Mesendoderm (in vitro differentiated cells): ENCODE data around the gene CIAO3.
"Not testable (repeated sequence)": the region's sequence is repeated elsewhere in the genome, so short reads cannot be mapped to it uniquely, and the experiment has no call there.

Experiments
- DNase-seq: peaks from one replicate; pipeline ENCODE4 v3.0.0; 2013
- H2AK5ac ChIP-seq: 2 replicates; pipeline ENCODE4 v1.6.1; 2013; ENCODE audit warnings: low read length, inconsistent platforms
- H2BK120ac ChIP-seq: 2 replicates; pipeline ENCODE4 v1.6.1; 2013; ENCODE audit warnings: low read depth, mild to moderate bottlenecking, low read length, moderate library complexity, mixed read lengths
- H2BK15ac ChIP-seq: replicated peaks from 2 replicates; pipeline ENCODE4 v1.6.1; 2013; ENCODE audit warnings: low read depth, mild to moderate bottlenecking, moderate library complexity
- H2BK5ac ChIP-seq: 2 replicates; pipeline ENCODE4 v1.6.1; 2013; ENCODE audit warnings: low read length, inconsistent platforms
- H3K18ac ChIP-seq: 2 replicates; pipeline ENCODE4 v1.6.1; 2013; ENCODE audit warnings: mild to moderate bottlenecking, low read length, mixed read lengths
- H3K23ac ChIP-seq: one replicate; pipeline ENCODE4 v1.6.1; 2013; ENCODE audit warnings: low read length
- H3K27ac ChIP-seq: 2 replicates; pipeline ENCODE4 v1.5.1; 2013; ENCODE audit warnings: low read depth, mild to moderate bottlenecking, inconsistent platforms, low read length, moderate library complexity
- H3K27me3 ChIP-seq: 2 replicates; pipeline ENCODE4 v1.6.1; 2013; ENCODE audit warnings: low read length, control low read depth, mild to moderate bottlenecking, inconsistent platforms; ENCODE audit not compliant: insufficient read depth, poor library complexity
- H3K36me3 ChIP-seq: 2 replicates; pipeline ENCODE4 v1.6.1; 2013; ENCODE audit warnings: low read length, inconsistent platforms; ENCODE audit not compliant: control insufficient read depth, insufficient read depth
- H3K4ac ChIP-seq: one replicate; pipeline ENCODE4 v1.6.1; 2013; ENCODE audit warnings: low read depth, mild to moderate bottlenecking, low read length, moderate library complexity
- H3K4me1 ChIP-seq: 2 replicates; pipeline ENCODE4 v1.6.1; 2013; ENCODE audit warnings: low read depth, low read length, inconsistent platforms; ENCODE audit not compliant: control insufficient read depth
- H3K4me2 ChIP-seq: 2 replicates; pipeline ENCODE4 v1.6.1; 2013; ENCODE audit warnings: low read length
- H3K4me3 ChIP-seq: 2 replicates; pipeline ENCODE4 v1.5.1; 2013; ENCODE audit warnings: mild to moderate bottlenecking, low read length
- H3K56ac ChIP-seq: one replicate; pipeline ENCODE4 v1.6.1; 2013; ENCODE audit warnings: low read length
- H3K79me1 ChIP-seq: 2 replicates; pipeline ENCODE4 v1.6.1; 2013; ENCODE audit warnings: low read length, inconsistent platforms
- H3K79me2 ChIP-seq: 2 replicates; pipeline ENCODE4 v1.6.1; 2013; ENCODE audit warnings: mild to moderate bottlenecking, low read length; ENCODE audit not compliant: control insufficient read depth, insufficient read depth
- H3K9ac ChIP-seq: 2 replicates; pipeline ENCODE4 v1.6.1; 2013; ENCODE audit warnings: low read length, inconsistent platforms
- H4K5ac ChIP-seq: one replicate; pipeline ENCODE4 v1.6.1; 2013; ENCODE audit warnings: low read length
- H4K8ac ChIP-seq: one replicate; pipeline ENCODE4 v1.6.1; 2013; ENCODE audit warnings: low read depth, mild to moderate bottlenecking, control low read depth, low read length, moderate library complexity
- WGBS: extraction: QIAGEN DNeasy Blood & Tissue Kit; methylation state at CpG from one replicate; pipeline ENCODE4 v1.1.7; 2013; ENCODE audit warnings: low lambda C conversion rate, missing lambda C conversion rate; ENCODE audit not compliant: insufficient coverage; ENCODE audit errors: extremely low coverage; 5-methylcytosine and 5-hydroxymethylcytosine counted together

Gene CIAO3

DNA sequence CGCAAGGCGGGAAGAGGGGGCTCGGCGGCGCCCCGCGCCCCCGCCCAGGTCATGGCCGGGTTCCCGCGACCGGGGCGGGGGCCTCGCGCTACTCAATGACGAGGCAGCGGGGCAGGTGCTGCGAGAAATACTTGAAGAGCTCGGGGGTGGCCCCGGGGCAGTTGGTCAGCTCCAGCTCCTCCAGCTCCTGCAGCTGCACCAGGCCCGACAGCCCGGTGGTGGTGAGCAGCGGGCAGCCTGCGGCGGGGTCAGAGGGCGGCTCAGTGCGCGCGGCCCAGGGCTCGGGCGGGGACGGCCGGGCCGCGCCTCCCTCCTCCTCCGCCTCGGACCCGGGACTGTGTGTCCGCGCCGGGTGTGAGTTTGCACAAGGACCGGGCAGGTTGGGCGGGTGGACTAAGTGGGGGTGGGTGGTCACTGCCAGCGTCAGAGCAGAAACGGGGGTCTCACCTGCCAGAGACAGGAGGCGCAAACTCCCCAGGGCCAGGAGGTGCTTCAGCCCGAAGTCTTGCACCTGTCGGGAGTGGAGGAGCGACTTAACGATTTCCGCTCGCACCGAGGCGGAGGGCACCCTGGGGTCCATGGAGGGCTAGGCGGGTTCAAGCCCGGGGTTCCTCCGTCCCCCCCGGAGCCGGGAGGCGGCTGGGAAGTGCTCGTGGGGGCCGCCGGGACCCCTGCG is 46.5 kb downstream of the CIAO3 start:
- Histone ChIP-seq H3K4me2 (no peak overlapping the region), H3K56ac (no peak overlapping the region), H3K79me1 (peaks cover 4% of the 10 kb centered on the region), H3K4ac (no peak overlapping the region), H3K4me1 (peaks cover 3% of the 10 kb centered on the region), H2AK5ac (no peak overlapping the region), H3K4me3 (no peak overlapping the region), H2BK15ac (no peak overlapping the region), H2BK5ac (no peak overlapping the region), H4K5ac (no peak overlapping the region), H3K27me3 (peaks cover 26% of the 10 kb centered on the region), H3K27ac (no peak overlapping the region), H3K18ac (no peak overlapping the region), H3K9ac (no peak overlapping the region), H3K79me2 (no peaks in the 10 kb centered on the region), H2BK120ac (no peak overlapping the region), H3K23ac (no peak overlapping the region), H4K8ac (no peak overlapping the region), H3K36me3 (no peaks in the 10 kb centered on the region)
- no CpG with 5 or more reads among the region's 64 CpGs for WGBS
- no peak for DNase-seq

DNA sequence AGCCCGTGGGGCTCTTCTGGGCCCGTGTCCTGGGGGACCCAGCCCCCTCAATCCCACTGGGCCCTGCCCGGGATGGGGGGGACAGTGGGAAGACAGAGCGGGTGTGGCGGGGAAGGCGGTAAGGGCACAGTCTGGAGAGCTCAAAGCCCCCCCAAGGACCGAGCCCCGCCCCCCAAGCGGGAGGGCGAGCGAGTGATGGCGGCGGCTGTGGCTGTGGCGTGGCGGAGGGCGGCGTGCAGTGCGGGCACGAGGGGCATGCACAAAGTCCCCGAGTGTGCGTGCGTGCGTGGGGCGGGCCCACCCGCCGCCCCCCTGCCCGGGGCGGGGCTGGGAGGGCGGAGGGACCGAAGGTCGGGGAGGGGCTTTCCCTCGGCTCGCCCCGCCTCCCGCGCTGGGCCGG is 47.0 kb downstream of the CIAO3 start:
- Histone ChIP-seq H3K9ac (no peak overlapping the region), H3K4ac (no peak overlapping the region), H3K18ac (no peak overlapping the region), H3K27ac (no peak overlapping the region), H3K4me2 (no peak overlapping the region), H2BK5ac (no peak overlapping the region), H3K23ac (no peak overlapping the region), H3K79me1 (peaks cover 9% of the 10 kb centered on the region), H3K4me1 (peaks cover 3% of the 10 kb centered on the region), H3K79me2 (no peaks in the 10 kb centered on the region), H4K5ac (no peak overlapping the region), H3K4me3 (no peak overlapping the region), H3K27me3 (peaks cover 25% of the 10 kb centered on the region), H2BK15ac (no peak overlapping the region), H3K56ac (no peak overlapping the region), H4K8ac (no peak overlapping the region), H2AK5ac (no peak overlapping the region), H2BK120ac (no peak overlapping the region), H3K36me3 (no peaks in the 10 kb centered on the region)
- no peak for DNase-seq
- no CpG with 5 or more reads among the region's 37 CpGs for WGBS

DNA sequence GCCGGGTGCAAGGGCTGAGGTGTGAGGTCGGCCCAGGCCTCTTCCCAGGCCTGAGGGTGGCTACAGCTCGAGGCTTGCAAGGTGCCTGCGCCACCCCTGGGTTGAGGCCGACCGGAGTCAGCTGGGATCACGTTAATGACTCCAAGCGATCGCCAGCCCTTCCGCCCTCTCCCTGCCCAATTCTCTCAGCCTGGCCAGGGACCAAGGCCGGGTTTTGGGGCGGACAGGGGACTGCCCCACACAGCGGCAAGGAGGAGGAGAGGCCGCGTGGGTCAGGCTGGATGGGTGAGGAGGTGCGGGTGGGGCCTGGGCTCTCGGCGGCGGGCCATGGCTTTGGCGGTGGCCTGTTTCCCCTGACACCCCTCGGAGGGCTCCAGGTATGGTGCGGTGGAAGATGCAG is 47.4 kb downstream of the CIAO3 start:
- no peak overlapping the region for H3K4me3 ChIP-seq

DNA sequence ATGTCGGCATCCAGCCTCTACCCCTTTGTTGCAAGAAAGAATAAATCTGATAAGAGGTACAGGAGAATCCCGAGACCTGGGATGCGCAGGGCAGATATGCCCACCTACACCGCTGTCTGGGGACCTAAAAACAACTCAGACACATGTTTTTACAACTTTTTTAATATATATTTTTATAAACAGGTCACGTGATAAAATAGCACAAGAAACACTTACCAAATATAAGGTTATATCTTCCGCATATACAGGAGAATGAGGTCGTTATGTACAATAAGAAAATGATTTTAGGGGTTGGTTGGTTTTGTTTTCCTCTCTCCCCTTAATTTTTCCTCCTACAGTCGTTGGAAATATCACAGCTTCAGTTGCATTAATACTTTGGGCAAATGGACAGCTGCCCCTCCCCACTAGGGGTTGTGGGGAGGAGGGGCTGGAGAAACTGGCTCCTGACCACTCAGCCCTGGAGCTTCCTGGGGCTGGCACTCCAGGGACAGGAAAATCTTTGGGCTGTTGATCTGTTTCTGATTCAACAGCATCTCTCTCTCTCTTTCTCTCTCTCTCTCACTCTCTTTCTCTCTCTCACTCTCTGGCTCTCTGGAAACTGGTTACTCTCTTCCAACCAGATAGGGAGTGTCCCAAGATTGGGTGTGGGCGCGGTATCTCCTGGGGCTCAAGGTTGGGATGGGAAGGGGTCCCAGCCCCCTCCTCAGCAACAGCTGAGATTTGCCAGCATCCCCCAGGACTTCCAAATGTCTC is 48.3 kb downstream of the CIAO3 start:
- Histone ChIP-seq H3K79me2 (no peaks in the 10 kb centered on the region), H3K79me1 (peaks cover 9% of the 10 kb centered on the region), H3K18ac (no peak overlapping the region), H3K4me3 (no peak overlapping the region), H3K56ac (no peak overlapping the region), H2AK5ac (no peak overlapping the region), H3K4ac (no peak overlapping the region), H3K4me2 (no peak overlapping the region), H2BK5ac (no peak overlapping the region), H3K23ac (no peak overlapping the region), H3K4me1 (peaks cover 3% of the 10 kb centered on the region), H3K9ac (no peak overlapping the region), H2BK120ac (no peak overlapping the region), H4K5ac (no peak overlapping the region), H2BK15ac (no peak overlapping the region), H3K27ac (no peak overlapping the region), H4K8ac (no peak overlapping the region), H3K36me3 (no peaks in the 10 kb centered on the region), H3K27me3 (peaks cover 25% of the 10 kb centered on the region)
- no CpG with 5 or more reads among the region's 10 CpGs for WGBS
- DNase-seq: no peak

More for the DNA sequence above, 47.4 kb downstream of the CIAO3 start:
- Histone ChIP-seq H3K18ac (no peak overlapping the region), H2BK5ac (no peak overlapping the region), H3K4me1 (peaks cover 3% of the 10 kb centered on the region), H2BK15ac (no peak overlapping the region), H3K27me3 (peaks cover 25% of the 10 kb centered on the region), H3K79me1 (peaks cover 9% of the 10 kb centered on the region), H3K9ac (no peak overlapping the region), H3K79me2 (no peaks in the 10 kb centered on the region), H3K4me2 (no peak overlapping the region), H3K27ac (no peak overlapping the region), H3K23ac (no peak overlapping the region), H4K8ac (no peak overlapping the region), H3K36me3 (no peaks in the 10 kb centered on the region), H3K4ac (no peak overlapping the region), H2AK5ac (no peak overlapping the region), H2BK120ac (no peak overlapping the region), H4K5ac (no peak overlapping the region), H3K56ac (no peak overlapping the region)
- DNase-seq: no peak
- WGBS: no CpG with 5 or more reads among the region's 22 CpGs

DNA sequence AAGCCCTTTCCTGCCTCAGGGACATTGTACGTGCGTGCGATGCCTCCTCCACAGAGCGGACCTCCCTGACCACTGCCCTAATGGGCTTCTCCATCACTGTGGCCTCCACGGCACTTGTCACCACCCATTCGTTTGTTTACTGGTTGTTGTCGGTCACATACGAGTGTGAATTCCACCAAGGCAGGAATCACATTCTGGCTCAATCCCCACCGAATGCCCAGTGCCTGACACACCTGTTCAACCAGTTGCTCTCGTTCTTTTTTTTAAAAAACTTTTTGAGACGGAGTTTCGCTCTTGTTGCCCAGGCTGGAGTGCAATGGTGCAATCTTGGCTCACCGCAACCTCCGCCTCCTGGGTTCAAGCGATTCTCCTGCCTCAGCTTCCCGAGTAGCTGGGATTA is 49.6 kb downstream of the CIAO3 start:
- H3K4ac ChIP-seq, H4K5ac ChIP-seq, H3K4me1 ChIP-seq, H3K9ac ChIP-seq, H3K23ac ChIP-seq, H3K56ac ChIP-seq, H3K79me1 ChIP-seq, H2BK120ac ChIP-seq, H3K4me3 ChIP-seq, H3K27ac ChIP-seq, H3K36me3 ChIP-seq, H2BK15ac ChIP-seq, H2BK5ac ChIP-seq, H3K79me2 ChIP-seq, H3K4me2 ChIP-seq, H2AK5ac ChIP-seq, DNase-seq, H4K8ac ChIP-seq, H3K18ac ChIP-seq: not testable (repeated sequence)
- WGBS: no CpG with 5 or more reads among the region's 16 CpGs
- peaks cover 25% of the 10 kb centered on the region for H3K27me3 ChIP-seq
